Heart right ventricle (tissue), 16 donors: Measurements from ENCODE around the gene GK2. TPM values are rescaled to one million over a fixed set of nuclear protein-coding genes. Genes with fewer than 3 reads are reported as not detected.

Experiments used
- ATAC-seq, 8 donors: fragments of 200-7000 bp; cut with Tn5 transposase; one replicate each; pipeline ENCODE4 v1.9.1; 2020; ENCODE audit warnings: mild to moderate bottlenecking in 8 of 8, moderate library complexity in 8 of 8, moderate number of reproducible peaks in 1 of 8
- DNase-seq, 2 donors: peaks; one replicate each; pipeline ENCODE4 v3.0.0-alpha.2; 2020
- H3K27ac ChIP-seq, 10 donors: fragments of 200-600 bp; sonication (generic) in 2 of 10; one replicate each; pipeline versions ENCODE4 v1.5.0 to v1.8.0; 2020 to 2022; ENCODE audit warnings: mild to moderate bottlenecking in 3 of 10
- H3K27me3 ChIP-seq, 7 donors: fragments of 200-600 bp; one replicate each; pipeline ENCODE4 v1.8.0; 2021 to 2022; ENCODE audit warnings: mild to moderate bottlenecking in 2 of 7
- H3K36me3 ChIP-seq, 9 donors: fragments of 200-600 bp; sonication (generic) in 1 of 9; one replicate each; pipeline versions ENCODE4 v1.5.0 to v1.8.0; 2020 to 2022; ENCODE audit warnings: mild to moderate bottlenecking in 2 of 9
- H3K4me1 ChIP-seq, 9 donors: fragments of 200-600 bp; sonication (generic) in 1 of 9; one replicate each; pipeline versions ENCODE4 v1.5.0 to v1.8.0; 2020 to 2022; ENCODE audit warnings: mild to moderate bottlenecking in 4 of 9
- H3K4me3 ChIP-seq, 10 donors: fragments of 200-600 bp; sonication (generic) in 2 of 10; one replicate each; pipeline versions ENCODE4 v1.5.0 to v1.8.0; 2020 to 2022; ENCODE audit warnings: mild to moderate bottlenecking in 7 of 10, moderate library complexity in 2 of 10
- H3K9me3 ChIP-seq, 11 donors: fragments of 200-600 bp in 10 of 11; sonication (generic) in 2 of 11; one replicate each; pipeline versions ENCODE4 v1.5.0 to v1.8.0; 2013 to 2022; ENCODE audit warnings: mild to moderate bottlenecking in 2 of 11, control low read depth in 1 of 11, moderate library complexity in 1 of 11
- CTCF ChIP-seq, 9 donors: fragments of 200-600 bp; sonication (generic) in 2 of 9; IDR thresholded peaks; one replicate each; pipeline versions ENCODE4 v1.5.0 to v1.8.0; 2021 to 2022; ENCODE audit warnings: antibody characterized with exemption in 9 of 9, mild to moderate bottlenecking in 5 of 9, moderate library complexity in 1 of 9
- WGBS, 2 donors: extraction: QIAGEN DNeasy Blood & Tissue Kit; methylation state at CpG; one replicate each; pipeline ENCODE4 v1.1.7; 2013; ENCODE audit warnings: inconsistent platforms in 1 of 2; 5-methylcytosine and 5-hydroxymethylcytosine counted together
- intact Hi-C, 10 donors: fragments of 100-400 bp; cut with DNase I; formaldehyde crosslinking; loops; one replicate each; pipeline versions ENCODE4 v1.11.1 to v1.14.2; 2022
- polyA plus RNA-seq, 2 donors: library from polyadenylated mRNA; stranded (reverse); fragments of 200-250 nt; gene quantifications; one replicate each; pipeline ENCODE4 v1.2.3, GENCODE V29; 2013
- total RNA-seq, 10 donors: library from RNA; stranded (reverse); fragmentation: NEBNext Ultra II Directional in 3 of 10; extraction: Animal tissue kit (Norgen Biotek cat#: 25700) in 3 of 10; gene quantifications; one replicate each; pipeline versions ENCODE4 v1.2.1 to v1.2.4, GENCODE V29; 2021 to 2023
- donor health status: Arrhythmogenic right ventricular cardiomyopathy.
- donor health status: ischemic (EF 13 %, LVEDD 7.1; RV severe dilation, severe dysfunction).
- donor health status: healthy with polysubstance abuse.
- donor health status: DM: no; HTN: yes; CAD: no.
- donor health status: DM: no; HTN: no; CAD: no.
- donor health status: ischemic (EF 25% LVEDD 6.9; RV normal size, moderate dysfunction).
- donor health status: ischemic (EF 25% LVEDD 5.7; RV mildly dilated, moderate dysfunction).
- donor health status: healthy.
- donor health status: DM: yes; HTN: yes; CAD: no.
- donor health status: Ischemic cardiomyopathy.
- donor health status: ischemic (EF 35%, LVEDD 5.7; RV mildly dilated, moderate dysfunction).
- donor health status: nonischemic (EF 11% LVEDD 7.7; RV severe dilation, severe dysfunction).
- donor health status: DM: yes; HTN: yes; CAD: no.
- donor health status: PGD.
- donor health status: ischemic (EF 29% LVEDD 5.4; RV normal size, mild dysfunction).
- donor health status: nonischemic (EF 23%, LVEDD 6.1; RV moderate dilation, normal function).

Gene GK2
- total and polyA plus RNA-seq, 12 donors, result not detected

- ATAC-seq, result no peak
- H3K9me3 ChIP-seq, result no peaks in the 10 kb centered on the region
- no peaks in the 10 kb centered on the region for H3K27me3 ChIP-seq
- TF ChIP-seq CTCF (IDR thresholded peaks at IDR 0.05), result no peak
- 96 to 97% methylated on average over 1 of the region's 1 CpG for WGBS, 2 donors
- no peaks in the 10 kb centered on the region for H3K4me1 ChIP-seq
- no peaks in the 10 kb centered on the region for H3K36me3 ChIP-seq
- intact Hi-C loops, result no loop called here
- no peak overlapping the region for H3K27ac ChIP-seq
- no peak for DNase-seq
- no peak overlapping the region for H3K4me3 ChIP-seq
Observed at GRCh38 chr4:79403356-79403755, 4.7 kb downstream of the GK2 start.

- TF ChIP-seq CTCF (IDR thresholded peaks at IDR 0.05), result no peak
- H3K27me3 ChIP-seq, result no peaks in the 10 kb centered on the region
- no peaks in the 10 kb centered on the region for H3K4me1 ChIP-seq
- no peak overlapping the region for H3K27ac ChIP-seq
- 68 to 78% methylated on average over 1 of the region's 1 CpG for WGBS, 2 donors
- H3K9me3 ChIP-seq, result no peaks in the 10 kb centered on the region
- H3K4me3 ChIP-seq, result no peak overlapping the region
- intact Hi-C loops, result no loop called here
- DNase-seq (no peak), ATAC-seq (no peak)
- no peaks in the 10 kb centered on the region for H3K36me3 ChIP-seq
Observed at GRCh38 chr4:79402332-79402851, 5.6 kb downstream of the GK2 start.

- Histone ChIP-seq H3K4me3 (no peak overlapping the region), H3K9me3 (no peaks in the 10 kb centered on the region), H3K27ac (no peak overlapping the region), H3K4me1 (no peaks in the 10 kb centered on the region), H3K36me3 (no peaks in the 10 kb centered on the region), H3K27me3 (no peaks in the 10 kb centered on the region)
- DNase-seq, result no peak
- TF ChIP-seq CTCF (IDR thresholded peaks at IDR 0.05), result no peak
- WGBS, 2 donors, result 80 to 89% methylated on average over 1 of the region's 1 CpG
- no peak for ATAC-seq
- intact Hi-C loops, result no loop called here
Observed at GRCh38 chr4:79399076-79399475, 9.0 kb downstream of the GK2 start.

- H3K4me1 ChIP-seq, result no peaks in the 10 kb centered on the region
- no peak for TF ChIP-seq CTCF (IDR thresholded peaks at IDR 0.05)
- no peak overlapping the region for H3K4me3 ChIP-seq
- no peaks in the 10 kb centered on the region for H3K27me3 ChIP-seq
- DNase-seq (no peak), ATAC-seq (no peak)
- no peak overlapping the region for H3K27ac ChIP-seq
- no peaks in the 10 kb centered on the region for H3K9me3 ChIP-seq
- no peaks in the 10 kb centered on the region for H3K36me3 ChIP-seq
- intact Hi-C loops, result no loop called here
- WGBS, 2 donors, result 28 to 38% methylated on average over 5 of the region's 5 CpGs
Observed at GRCh38 chr4:79397951-79398350, 10.1 kb downstream of the GK2 start.
